HL-60 (cell line): ENCODE measurements around the gene SLC1A7.

ENCODE experiments used
- DNase-seq, 2 experiments: peaks; one replicate each; pipeline ENCODE4 v3.0.0-alpha.2; 2010 to 2020; ENCODE audit warnings: low read depth in 1 of 2, low spot score in 1 of 2
- H3K27ac ChIP-seq: fragments of 250-450 bp; sonication (Bioruptor Pico); replicated peaks from 2 replicates; pipeline ENCODE4 v1.5.1; 2020; ENCODE audit warnings: mild to moderate bottlenecking, moderate library complexity
- H3K27me3 ChIP-seq: fragments of 250-450 bp; sonication (Bioruptor Pico); 2 replicates; pipeline ENCODE4 v1.5.1; 2021; ENCODE audit warnings: mild to moderate bottlenecking, moderate library complexity; ENCODE audit not compliant: insufficient read depth, poor library complexity, severe bottlenecking
- H3K4me3 ChIP-seq: replicated peaks from 2 replicates; pipeline ENCODE4 v1.5.1; 2011; ENCODE audit warnings: mild to moderate bottlenecking, control low read depth, low read length; ENCODE audit not compliant: insufficient read depth
- CTCF ChIP-seq: IDR thresholded peaks from one replicate; pipeline ENCODE4 v1.5.1; 2011; ENCODE audit warnings: low read length, control low read depth, inconsistent platforms; ENCODE audit not compliant: insufficient read depth
- GABPA ChIP-seq: IDR thresholded peaks from 2 replicates; pipeline ENCODE4 v1.6.1; 2012; ENCODE audit warnings: low read depth
- POLR2AphosphoS5 ChIP-seq: IDR thresholded peaks from 2 replicates; pipeline ENCODE4 v1.6.1; 2012; ENCODE audit warnings: low read depth
- SPI1 ChIP-seq: IDR thresholded peaks from 2 replicates; pipeline ENCODE4 v1.6.1; 2012; ENCODE audit warnings: low read depth, mild to moderate bottlenecking, borderline replicate concordance
- TF ChIP-seq, protein P1 (sequence below): IDR thresholded peaks from 2 replicates; pipeline ENCODE4 v1.6.1; 2012; ENCODE audit warnings: low read depth; ENCODE audit not compliant: insufficient replicate concordance

The SLC1A7 gene

DNA sequence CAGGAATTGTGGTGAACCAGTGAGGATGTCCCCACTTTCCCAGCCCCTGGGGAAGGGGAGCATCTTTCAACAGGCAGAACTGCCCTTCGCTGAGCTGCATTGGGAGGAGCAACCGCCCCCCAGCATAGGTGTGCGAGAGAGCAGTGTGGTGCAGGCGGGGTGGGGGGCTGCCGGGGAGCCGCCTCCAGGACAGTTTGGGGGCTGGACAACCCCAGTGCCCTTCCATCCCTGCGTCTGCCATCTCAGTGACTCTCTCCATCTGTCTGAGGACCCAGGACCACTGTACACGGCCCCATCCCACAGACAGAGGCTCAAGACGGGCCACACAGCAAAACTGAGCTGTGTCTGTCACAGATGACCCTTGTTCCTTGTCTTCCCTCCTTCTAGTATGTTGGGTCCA lies 66.3 kb downstream of the SLC1A7 start:
- no peak for DNase-seq
- no peak for TF ChIP-seq POLR2AphosphoS5
- H3K4me3 ChIP-seq = no peak overlapping the region

DNA sequence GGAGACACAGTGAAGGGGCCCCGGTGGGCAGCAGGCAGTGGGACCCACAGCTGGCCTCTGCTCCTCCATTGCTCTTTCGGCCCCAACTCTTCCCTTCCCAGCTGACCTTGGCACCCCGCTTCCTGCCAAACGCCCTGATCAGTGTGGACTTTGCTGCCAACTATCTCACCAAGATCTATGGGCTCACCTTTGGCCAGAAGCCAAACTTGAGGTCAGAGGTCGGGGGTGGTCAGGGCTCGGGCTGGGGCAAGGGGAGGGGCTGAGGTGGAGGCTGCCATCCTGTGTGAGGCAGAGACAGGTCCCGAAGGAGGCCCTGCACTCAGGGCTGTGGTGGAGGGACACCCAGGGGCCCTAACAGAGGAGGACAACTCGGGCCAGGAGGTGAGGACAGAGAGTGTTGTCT lies 66.7 kb downstream of the SLC1A7 start:
- no peak overlapping the region for H3K4me3 ChIP-seq
- TF ChIP-seq SPI1 = no peak
- no peak for TF ChIP-seq POLR2AphosphoS5
- TF ChIP-seq GABPA = no peak
- no peak for TF ChIP-seq CTCF
- TF ChIP-seq, protein P1, sequence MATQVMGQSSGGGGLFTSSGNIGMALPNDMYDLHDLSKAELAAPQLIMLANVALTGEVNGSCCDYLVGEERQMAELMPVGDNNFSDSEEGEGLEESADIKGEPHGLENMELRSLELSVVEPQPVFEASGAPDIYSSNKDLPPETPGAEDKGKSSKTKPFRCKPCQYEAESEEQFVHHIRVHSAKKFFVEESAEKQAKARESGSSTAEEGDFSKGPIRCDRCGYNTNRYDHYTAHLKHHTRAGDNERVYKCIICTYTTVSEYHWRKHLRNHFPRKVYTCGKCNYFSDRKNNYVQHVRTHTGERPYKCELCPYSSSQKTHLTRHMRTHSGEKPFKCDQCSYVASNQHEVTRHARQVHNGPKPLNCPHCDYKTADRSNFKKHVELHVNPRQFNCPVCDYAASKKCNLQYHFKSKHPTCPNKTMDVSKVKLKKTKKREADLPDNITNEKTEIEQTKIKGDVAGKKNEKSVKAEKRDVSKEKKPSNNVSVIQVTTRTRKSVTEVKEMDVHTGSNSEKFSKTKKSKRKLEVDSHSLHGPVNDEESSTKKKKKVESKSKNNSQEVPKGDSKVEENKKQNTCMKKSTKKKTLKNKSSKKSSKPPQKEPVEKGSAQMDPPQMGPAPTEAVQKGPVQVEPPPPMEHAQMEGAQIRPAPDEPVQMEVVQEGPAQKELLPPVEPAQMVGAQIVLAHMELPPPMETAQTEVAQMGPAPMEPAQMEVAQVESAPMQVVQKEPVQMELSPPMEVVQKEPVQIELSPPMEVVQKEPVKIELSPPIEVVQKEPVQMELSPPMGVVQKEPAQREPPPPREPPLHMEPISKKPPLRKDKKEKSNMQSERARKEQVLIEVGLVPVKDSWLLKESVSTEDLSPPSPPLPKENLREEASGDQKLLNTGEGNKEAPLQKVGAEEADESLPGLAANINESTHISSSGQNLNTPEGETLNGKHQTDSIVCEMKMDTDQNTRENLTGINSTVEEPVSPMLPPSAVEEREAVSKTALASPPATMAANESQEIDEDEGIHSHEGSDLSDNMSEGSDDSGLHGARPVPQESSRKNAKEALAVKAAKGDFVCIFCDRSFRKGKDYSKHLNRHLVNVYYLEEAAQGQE = no peak
- no peak for DNase-seq
- no peaks in the 10 kb centered on the region for H3K27me3 ChIP-seq
- H3K27ac ChIP-seq = no peak overlapping the region

More for the DNA sequence above, 66.3 kb downstream of the SLC1A7 start:
- H3K27me3 ChIP-seq = no peaks in the 10 kb centered on the region
- H3K27ac ChIP-seq = no peak overlapping the region

- Histone ChIP-seq H3K27ac (no peak overlapping the region), H3K27me3 (no peaks in the 10 kb centered on the region), H3K4me3 (no peak overlapping the region)
- DNase-seq = no peak
- TF ChIP-seq CTCF (no peak), POLR2AphosphoS5 (no peak), SPI1 (no peak), GABPA (no peak)
- TF ChIP-seq, protein P1 = no peak
These were observed 67.2 kb downstream of the SLC1A7 start for GRCh38 chr1:53075206-53075605.

DNA sequence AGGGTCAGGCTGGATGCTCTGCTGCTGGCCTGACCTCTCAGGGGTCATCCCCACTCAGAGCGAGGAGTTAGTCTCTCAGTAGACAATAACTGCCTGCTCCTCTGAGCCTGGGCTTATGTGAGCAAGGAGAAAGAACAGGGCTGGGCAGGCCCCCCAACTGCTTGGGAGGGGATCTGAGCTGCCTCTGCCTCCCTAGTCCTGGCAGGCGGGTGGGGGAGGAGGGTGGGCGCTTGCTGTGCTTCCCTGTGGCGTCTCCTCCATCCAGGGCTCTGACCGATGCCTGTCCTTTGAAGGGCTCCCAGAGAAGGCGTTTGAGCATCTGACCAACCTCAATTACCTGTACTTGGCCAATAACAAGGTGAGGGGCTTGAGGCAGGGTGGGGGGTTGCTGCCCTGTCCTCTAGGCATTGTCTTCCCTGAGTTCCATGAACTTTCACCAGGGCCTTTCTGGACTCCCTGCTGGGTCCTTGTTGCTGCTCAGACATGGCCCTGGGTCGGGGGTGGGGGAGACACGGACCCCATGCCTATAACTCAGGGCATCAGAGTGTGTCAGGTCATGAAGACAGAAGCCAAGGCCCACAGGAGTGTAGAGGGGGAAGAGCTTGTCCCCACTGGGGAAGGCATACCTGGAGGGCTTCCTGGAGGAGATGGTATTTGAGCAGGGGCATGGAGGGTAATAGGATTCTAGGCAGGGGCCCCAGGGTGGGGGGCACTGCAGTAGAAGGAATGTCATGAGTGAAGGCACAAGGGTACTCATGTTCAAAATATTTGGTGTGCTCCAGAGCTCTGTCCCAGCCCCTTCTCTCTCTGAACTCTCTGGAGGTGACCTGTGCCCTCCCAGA lies 67.9 kb downstream of the SLC1A7 start:
- TF ChIP-seq, protein P1 = no peak
- TF ChIP-seq SPI1 (no peak), POLR2AphosphoS5 (no peak), CTCF (no peak), GABPA (no peak)
- Histone ChIP-seq H3K27me3 (no peaks in the 10 kb centered on the region), H3K27ac (no peak overlapping the region), H3K4me3 (no peak overlapping the region)
- no peak for DNase-seq
